Measurements from ENCODE around the gene ATP8B3.

The ATP8B3 gene

DNA sequence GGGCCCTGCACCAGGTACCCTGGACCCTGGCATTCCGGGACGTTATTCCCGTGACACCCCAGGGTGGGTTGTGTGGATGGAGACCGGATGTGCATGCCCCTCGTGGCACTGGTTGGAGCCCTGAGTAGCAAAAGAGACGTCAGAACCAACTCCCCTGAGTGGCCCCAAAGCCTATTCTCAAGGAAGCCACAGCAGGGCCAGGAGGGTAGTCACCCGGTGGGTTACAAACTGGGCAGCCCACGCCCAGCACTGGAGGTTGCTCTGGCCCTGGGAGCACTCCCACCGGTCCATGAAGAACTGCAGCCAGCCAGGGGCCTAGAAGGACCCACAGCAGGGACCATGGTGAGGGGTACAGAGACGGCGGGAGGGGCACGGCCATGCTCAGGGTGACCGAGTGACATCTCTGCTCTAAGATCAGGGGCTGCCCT, 43.8 kb upstream of the ATP8B3 start:
- H3K4me1 ChIP-seq (ENCODE audit: control insufficient read depth, insufficient read depth, low read length): peaks cover 18% of the 10 kb centered on the region

DNA sequence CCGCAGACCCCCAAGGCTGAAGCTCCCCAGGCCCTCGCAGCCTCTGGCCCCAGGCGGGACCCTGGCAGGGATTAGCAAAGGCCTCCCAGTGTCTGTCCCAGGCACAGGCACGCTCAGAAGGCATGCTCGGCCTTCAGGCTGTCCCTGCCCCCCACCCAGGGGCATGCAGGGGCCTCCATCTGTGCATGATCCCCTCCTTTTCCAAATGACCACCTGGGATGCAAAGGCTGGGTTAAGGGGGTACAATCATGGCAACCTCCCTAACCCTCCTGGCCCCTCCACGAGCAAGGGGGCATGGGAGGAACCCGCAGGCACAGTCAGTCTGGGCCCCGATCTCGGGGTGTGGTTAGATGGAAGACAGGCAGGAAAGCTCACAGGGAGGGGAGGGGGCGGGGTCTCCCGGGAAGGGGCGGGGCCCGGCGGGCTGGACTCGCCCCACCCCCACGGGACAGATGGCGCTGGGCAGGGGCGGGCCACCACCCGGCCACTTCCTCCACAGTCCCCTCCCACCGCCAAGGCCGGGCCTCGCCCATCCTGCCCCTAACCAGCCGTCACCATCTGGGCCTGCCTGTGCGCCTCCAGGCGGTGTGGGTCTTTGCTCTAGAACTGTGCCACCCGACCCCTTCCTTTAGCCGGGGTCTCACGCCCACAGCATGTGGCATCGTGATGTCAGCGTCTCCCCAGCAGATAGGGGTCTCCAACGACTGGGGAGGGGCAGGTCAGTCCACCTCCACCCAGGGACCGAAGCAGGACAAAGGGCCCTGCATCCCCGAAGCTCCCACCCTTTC, 43.2 kb upstream of the ATP8B3 start:
- Histone ChIP-seq H3K4me1 (ENCODE audit: control insufficient read depth, insufficient read depth, low read length) (peaks cover 14% of the 10 kb centered on the region), H3K9ac (ENCODE audit: low read length) (peak overlapping the region; percentile 59), H3K4me3 (ENCODE audit: low read length) (peak overlapping the region; percentile 69), H3K36me3 (ENCODE audit: control insufficient read depth, insufficient read depth, low read length) (no peaks in the 10 kb centered on the region), H3K27ac (ENCODE audit: low read depth, low read length) (peak overlapping the region; percentile 73), H3K27me3 (ENCODE audit: control insufficient read depth, insufficient read depth, low read length) (no peaks in the 10 kb centered on the region)

More for the DNA sequence above, 43.8 kb upstream of the ATP8B3 start:
- peak overlapping the region; percentile 73 for H3K27ac ChIP-seq (ENCODE audit: low read depth, low read length)
- H3K9ac ChIP-seq (ENCODE audit: low read length): peak overlapping the region; percentile 80
- H3K27me3 ChIP-seq (ENCODE audit: control insufficient read depth, insufficient read depth, low read length): no peaks in the 10 kb centered on the region
- no peaks in the 10 kb centered on the region for H3K36me3 ChIP-seq (ENCODE audit: control insufficient read depth, insufficient read depth, low read length)
- H3K4me3 ChIP-seq (ENCODE audit: low read length): peak overlapping the region; percentile 69

DNA sequence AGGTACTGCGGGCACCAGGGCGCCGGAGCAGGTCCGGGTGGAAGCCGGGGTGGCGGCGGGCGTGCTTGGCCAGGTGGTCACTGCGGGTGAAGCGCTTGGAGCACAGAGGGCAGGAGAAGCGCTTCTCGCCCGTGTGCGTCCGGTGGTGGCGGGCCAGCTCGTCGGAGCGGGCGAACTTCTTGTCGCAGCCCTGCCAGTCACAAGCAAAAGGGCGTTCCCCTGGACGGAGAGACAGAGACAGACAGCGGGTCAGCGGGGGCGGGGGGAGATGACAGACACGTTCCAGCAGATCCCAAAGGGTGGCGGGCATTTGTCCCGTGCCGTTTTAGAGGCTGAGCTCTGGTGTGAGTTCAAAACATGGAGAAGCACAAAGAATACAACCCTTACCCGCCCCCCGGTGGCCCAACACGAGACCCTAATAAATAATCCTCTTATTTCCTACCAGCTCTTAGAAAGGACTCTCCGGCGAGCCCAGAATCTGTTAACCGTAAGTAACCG, 42.5 kb upstream of the ATP8B3 start:
- H3K36me3 ChIP-seq (ENCODE audit: control insufficient read depth, insufficient read depth, low read length): no peaks in the 10 kb centered on the region
- no peak overlapping the region for H3K9ac ChIP-seq (ENCODE audit: low read length)
- peaks cover 11% of the 10 kb centered on the region for H3K4me1 ChIP-seq (ENCODE audit: control insufficient read depth, insufficient read depth, low read length)
- peak overlapping the region; percentile 45 for H3K4me3 ChIP-seq (ENCODE audit: low read length)
- H3K27me3 ChIP-seq (ENCODE audit: control insufficient read depth, insufficient read depth, low read length): no peaks in the 10 kb centered on the region
- peak overlapping the region; percentile 54 for H3K27ac ChIP-seq (ENCODE audit: low read depth, low read length)

DNA sequence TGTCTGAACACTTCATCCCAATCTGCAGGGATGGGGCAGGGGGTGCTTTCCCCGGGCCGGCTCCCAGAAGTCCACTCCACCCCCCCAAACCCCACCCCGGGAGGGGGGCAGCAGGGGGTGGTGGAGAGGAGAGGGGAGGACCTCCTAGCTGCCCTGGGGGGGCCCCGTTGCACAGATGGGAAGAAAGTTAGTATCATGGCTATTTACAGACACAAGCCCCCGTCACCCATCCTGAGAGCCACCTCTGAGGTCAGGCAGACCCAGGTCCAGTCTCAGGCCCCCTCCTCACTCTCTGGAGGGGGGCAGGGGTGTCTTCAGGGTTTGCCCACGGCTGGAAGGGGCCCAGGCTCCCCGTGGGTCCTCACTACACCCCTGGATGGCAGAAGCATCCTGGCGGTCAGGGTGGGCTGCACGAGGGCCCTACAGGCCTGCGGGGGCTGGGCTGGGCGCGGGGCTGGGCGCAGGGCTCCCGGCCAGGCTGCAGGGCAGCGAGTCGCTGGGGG, 42.0 kb upstream of the ATP8B3 start:
- no peaks in the 10 kb centered on the region for H3K27me3 ChIP-seq (ENCODE audit: control insufficient read depth, insufficient read depth, low read length)
- no peak overlapping the region for H3K27ac ChIP-seq (ENCODE audit: low read depth, low read length)
- H3K9ac ChIP-seq (ENCODE audit: low read length): no peak overlapping the region
- H3K4me3 ChIP-seq (ENCODE audit: low read length): no peak overlapping the region
- no peaks in the 10 kb centered on the region for H3K36me3 ChIP-seq (ENCODE audit: control insufficient read depth, insufficient read depth, low read length)
- H3K4me1 ChIP-seq (ENCODE audit: control insufficient read depth, insufficient read depth, low read length): peaks cover 11% of the 10 kb centered on the region

DNA sequence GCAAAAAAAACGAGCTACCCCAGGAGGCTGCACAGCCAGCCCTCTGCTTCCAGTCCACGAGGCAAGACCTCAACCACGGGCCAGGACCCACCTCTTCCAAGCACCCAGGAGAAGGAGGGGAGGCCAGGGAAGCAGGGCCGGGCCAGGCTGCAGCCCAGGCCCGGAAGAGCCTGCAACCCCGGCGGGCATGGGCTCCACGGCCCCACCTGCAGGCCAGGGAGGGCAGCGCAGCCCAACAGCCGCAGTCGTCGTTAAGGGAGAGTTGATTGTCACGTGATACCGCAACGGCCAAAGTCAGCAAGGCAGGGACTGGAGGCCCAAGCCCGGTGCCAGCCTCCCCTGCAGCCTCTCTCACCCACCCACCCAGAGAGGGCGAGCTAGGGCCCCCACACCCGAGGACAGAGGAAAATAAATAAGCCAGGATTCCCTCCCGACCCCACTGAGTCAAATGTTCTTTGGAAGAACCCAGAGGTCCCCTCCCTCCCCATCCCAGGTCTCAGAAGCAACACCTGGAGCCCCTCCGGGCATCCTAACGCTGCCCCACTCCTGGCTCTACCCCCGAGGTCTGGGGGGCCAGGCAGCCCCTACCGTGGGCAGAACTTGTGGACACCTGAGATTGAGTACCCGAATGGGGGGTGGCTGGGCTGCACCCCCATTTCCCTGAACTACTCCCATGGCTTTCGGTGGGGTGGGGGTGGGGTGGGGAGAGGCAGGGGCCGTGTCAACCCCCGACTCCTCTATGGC, 41.4 kb upstream of the ATP8B3 start:
- peaks cover 11% of the 10 kb centered on the region for H3K4me1 ChIP-seq (ENCODE audit: control insufficient read depth, insufficient read depth, low read length)
- H3K4me3 ChIP-seq (ENCODE audit: low read length): no peak overlapping the region
- H3K27ac ChIP-seq (ENCODE audit: low read depth, low read length): no peak overlapping the region
- H3K36me3 ChIP-seq (ENCODE audit: control insufficient read depth, insufficient read depth, low read length): no peaks in the 10 kb centered on the region
- H3K9ac ChIP-seq (ENCODE audit: low read length): no peak overlapping the region
- no peaks in the 10 kb centered on the region for H3K27me3 ChIP-seq (ENCODE audit: control insufficient read depth, insufficient read depth, low read length)

DNA sequence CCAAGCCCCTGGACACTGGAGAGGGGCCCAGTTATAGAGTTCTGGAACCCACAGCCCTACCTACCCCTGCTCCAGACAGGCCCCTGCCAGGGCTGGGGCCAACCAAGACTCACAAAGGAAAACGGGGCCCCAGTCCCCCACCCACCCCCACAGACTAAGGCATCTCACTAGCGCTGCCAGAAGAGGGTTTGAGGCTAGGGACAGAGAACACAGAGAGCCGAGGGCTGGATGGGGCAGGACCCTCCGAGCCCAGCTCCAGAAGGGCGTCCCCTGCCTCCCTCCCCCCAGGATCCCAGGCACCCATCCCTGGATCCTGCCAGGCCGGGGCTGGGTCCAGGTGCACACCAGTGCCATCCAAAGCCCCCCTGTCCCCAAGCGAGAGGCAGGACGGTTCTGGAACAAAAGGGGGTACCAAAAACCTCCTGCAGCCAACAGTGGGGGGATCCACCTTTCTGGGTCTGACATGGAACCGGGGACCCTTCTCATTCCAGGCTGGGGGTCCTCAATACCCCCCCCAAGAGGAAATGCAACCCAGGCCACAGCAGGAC, 40.6 kb upstream of the ATP8B3 start:
- Histone ChIP-seq H3K36me3 (ENCODE audit: control insufficient read depth, insufficient read depth, low read length) (no peaks in the 10 kb centered on the region), H3K9ac (ENCODE audit: low read length) (no peak overlapping the region), H3K4me1 (ENCODE audit: control insufficient read depth, insufficient read depth, low read length) (peaks cover 11% of the 10 kb centered on the region), H3K4me3 (ENCODE audit: low read length) (no peak overlapping the region), H3K27me3 (ENCODE audit: control insufficient read depth, insufficient read depth, low read length) (no peaks in the 10 kb centered on the region), H3K27ac (ENCODE audit: low read depth, low read length) (no peak overlapping the region)

DNA sequence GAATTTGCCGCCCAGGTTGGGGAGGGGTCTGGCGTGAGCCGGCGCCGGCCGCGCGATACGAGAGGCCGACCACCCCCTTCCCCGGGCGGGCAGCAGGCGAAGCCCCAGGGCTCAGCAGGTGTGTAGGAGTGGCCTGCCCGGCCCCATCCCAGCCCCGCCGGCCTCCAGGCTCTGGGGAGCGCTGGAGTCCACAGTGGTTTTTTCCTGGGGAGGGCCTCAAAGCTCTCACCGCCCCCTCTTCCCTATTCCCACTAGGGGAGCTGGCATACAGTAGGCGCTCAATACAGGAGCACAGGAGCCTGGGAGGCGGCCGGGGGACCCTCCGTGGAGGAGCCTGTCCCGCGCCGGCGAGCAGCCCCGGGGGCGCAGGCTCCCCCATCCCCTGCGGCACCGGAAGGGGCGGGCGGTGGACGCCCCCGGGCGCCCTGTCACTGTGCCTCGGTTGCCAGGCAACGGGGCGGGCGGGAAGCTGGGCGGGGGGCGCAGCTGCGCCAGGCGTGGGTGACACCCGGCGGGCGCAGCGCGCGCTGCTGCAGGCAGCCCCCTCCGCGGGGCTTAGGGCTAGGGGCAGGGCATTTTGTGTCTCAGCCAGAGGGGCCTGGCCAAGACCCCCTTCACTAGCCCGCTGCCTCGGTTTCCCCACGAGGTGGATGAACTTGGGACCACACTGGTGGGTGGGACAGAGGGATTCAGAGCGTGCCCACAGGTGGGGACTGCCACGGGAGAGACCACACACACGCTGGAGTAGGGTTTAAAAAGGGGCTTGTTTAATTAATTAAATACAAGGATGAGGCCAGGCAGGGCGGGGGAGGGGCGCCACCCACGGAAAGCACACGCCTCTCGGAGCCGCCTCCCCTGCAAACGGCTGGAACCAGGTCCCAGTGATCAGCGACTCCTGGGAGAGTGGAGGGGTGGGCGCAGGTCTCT, 39.8 kb upstream of the ATP8B3 start:
- Histone ChIP-seq H3K4me3 (ENCODE audit: low read length) (no peak overlapping the region), H3K27ac (ENCODE audit: low read depth, low read length) (no peak overlapping the region), H3K4me1 (ENCODE audit: control insufficient read depth, insufficient read depth, low read length) (peaks cover 16% of the 10 kb centered on the region), H3K9ac (ENCODE audit: low read length) (no peak overlapping the region), H3K27me3 (ENCODE audit: control insufficient read depth, insufficient read depth, low read length) (no peaks in the 10 kb centered on the region), H3K36me3 (ENCODE audit: control insufficient read depth, insufficient read depth, low read length) (no peaks in the 10 kb centered on the region)

DNA sequence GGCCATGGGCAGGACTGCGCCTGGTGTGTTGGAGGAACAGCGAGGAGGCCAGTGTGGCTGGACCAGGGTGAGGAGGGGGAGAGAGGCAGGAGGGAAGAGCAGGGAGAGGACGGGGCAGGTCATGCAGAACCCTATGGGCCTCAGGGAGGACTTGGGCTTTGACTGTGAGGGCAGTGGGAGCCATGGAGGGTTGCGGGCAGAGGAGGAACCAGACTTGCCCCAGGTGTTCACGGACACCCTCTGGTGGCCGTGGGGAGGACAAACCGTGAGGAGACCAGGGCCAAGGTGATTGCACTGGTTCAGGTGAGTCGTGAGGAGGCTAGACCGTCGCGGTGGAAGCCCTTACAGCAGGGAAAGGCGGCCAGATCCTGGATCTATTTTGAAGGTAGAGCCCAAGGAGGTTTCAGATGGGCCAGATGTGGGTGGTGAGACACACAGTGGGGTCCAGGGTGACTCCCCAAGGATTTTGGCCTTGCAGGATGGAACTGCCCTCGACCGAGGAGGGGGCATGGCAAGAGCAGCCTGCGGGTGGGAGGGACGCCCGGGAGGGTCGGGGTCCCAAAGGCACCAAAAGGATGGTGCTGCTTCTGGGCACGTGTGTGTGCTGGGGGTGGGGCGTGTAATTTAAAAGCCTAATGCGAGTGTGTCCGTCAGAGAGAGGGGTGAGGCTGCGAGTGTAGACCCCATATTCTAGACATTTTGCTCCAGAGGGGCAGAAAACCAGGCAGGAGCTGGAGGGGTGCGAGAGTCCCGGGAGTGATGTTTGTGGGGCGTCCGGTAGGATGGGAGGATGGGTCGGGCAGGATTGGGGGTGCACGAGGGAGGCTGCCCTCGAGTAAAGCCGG, 39.0 kb upstream of the ATP8B3 start:
- no peaks in the 10 kb centered on the region for H3K27me3 ChIP-seq (ENCODE audit: control insufficient read depth, insufficient read depth, low read length)
- no peak overlapping the region for H3K9ac ChIP-seq (ENCODE audit: low read length)
- no peak overlapping the region for H3K4me3 ChIP-seq (ENCODE audit: low read length)
- peaks cover 19% of the 10 kb centered on the region for H3K4me1 ChIP-seq (ENCODE audit: control insufficient read depth, insufficient read depth, low read length)
- H3K36me3 ChIP-seq (ENCODE audit: control insufficient read depth, insufficient read depth, low read length): no peaks in the 10 kb centered on the region
- H3K27ac ChIP-seq (ENCODE audit: low read depth, low read length): no peak overlapping the region

DNA sequence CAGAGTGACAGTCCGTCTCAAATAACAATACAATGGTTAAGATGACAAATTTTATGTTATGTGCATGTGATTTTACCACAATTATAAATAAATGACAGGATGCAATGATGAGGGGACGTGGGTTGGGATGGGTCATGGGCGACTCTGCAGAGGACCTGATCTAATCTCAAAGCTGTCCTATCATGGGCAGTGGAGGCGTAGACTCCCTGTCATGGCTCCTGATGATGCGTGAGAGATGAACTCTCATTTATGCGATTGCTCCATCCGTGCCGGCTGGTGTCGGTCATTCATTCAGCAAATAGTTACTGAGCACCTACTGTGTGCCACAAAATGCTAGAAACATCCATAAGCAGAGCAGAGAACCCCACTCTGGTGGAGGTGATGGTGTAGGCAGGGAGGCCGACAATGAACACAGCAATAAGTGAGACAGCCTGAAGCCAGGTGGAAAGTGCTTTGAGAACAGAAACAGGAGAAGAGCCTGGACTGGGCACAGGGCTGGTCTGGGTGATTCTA, 37.9 kb upstream of the ATP8B3 start:
- peaks cover 16% of the 10 kb centered on the region for H3K4me1 ChIP-seq (ENCODE audit: control insufficient read depth, insufficient read depth, low read length)
- H3K36me3 ChIP-seq (ENCODE audit: control insufficient read depth, insufficient read depth, low read length): no peaks in the 10 kb centered on the region
- no peak overlapping the region for H3K27ac ChIP-seq (ENCODE audit: low read depth, low read length)
- no peaks in the 10 kb centered on the region for H3K27me3 ChIP-seq (ENCODE audit: control insufficient read depth, insufficient read depth, low read length)
- no peak overlapping the region for H3K4me3 ChIP-seq (ENCODE audit: low read length)
- H3K9ac ChIP-seq (ENCODE audit: low read length): no peak overlapping the region

DNA sequence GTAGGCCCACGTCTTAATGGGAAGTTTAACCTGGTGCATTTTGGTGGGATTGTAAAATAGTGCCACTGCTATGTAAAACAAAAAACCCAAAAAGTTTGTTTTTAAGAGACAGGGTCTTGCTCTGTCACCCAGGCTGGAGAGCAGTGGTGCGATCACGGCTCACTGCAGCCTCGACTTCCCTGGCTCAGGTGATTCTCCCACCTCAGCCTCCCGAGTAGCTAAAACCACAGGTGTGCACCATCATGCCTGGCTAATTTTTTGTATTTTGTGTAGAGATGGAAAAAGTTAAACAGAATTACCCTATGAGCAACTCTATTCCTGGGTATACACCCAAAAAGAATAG, 37.0 kb upstream of the ATP8B3 start:
- peaks cover 15% of the 10 kb centered on the region for H3K4me1 ChIP-seq (ENCODE audit: control insufficient read depth, insufficient read depth, low read length)
- H3K9ac ChIP-seq (ENCODE audit: low read length): no peak overlapping the region
- no peaks in the 10 kb centered on the region for H3K27me3 ChIP-seq (ENCODE audit: control insufficient read depth, insufficient read depth, low read length)
- no peak overlapping the region for H3K27ac ChIP-seq (ENCODE audit: low read depth, low read length)
- no peak overlapping the region for H3K4me3 ChIP-seq (ENCODE audit: low read length)
- H3K36me3 ChIP-seq (ENCODE audit: control insufficient read depth, insufficient read depth, low read length): no peaks in the 10 kb centered on the region
